Colon (tissue), 2 donors: ENCODE data around the gene CYP4F11.
"Not testable (repeated sequence)": the region's sequence is repeated elsewhere in the genome, so short reads cannot be mapped to it uniquely, and the experiment has no call there.

Source experiments
- FAIRE-seq: peaks from 2 replicates; lab custom pipeline; 2012; peaks lifted over from hg19 to GRCh38; lab: Jason Lieb, UNC
- donor health status: control.
- donor health status: control.

The CYP4F11 gene

GRCh38 chr19:15883329-15883728 is 51.0 kb downstream of the CYP4F11 start:
- FAIRE-seq: not testable (repeated sequence)

- no peak for FAIRE-seq
These were observed 59.4 kb downstream of the CYP4F11 start for GRCh38 chr19:15874821-15875474.

GRCh38 chr19:15873771-15874170 is 60.6 kb downstream of the CYP4F11 start:
- not testable (repeated sequence) for FAIRE-seq

GRCh38 chr19:15871570-15871969 is 62.8 kb downstream of the CYP4F11 start:
- FAIRE-seq: no peak

- FAIRE-seq: no peak
These were observed 64.5 kb downstream of the CYP4F11 start for GRCh38 chr19:15869873-15870272.

GRCh38 chr19:15869109-15869555 is 65.2 kb downstream of the CYP4F11 start:
- no peak for FAIRE-seq

- no peak for FAIRE-seq
These were observed 67.7 kb downstream of the CYP4F11 start for GRCh38 chr19:15866636-15867035.

- FAIRE-seq: no peak
These were observed 69.5 kb downstream of the CYP4F11 start for GRCh38 chr19:15864824-15865223.

GRCh38 chr19:15863272-15863671 is 71.1 kb downstream of the CYP4F11 start:
- FAIRE-seq: no peak

- no peak for FAIRE-seq
These were observed 71.9 kb downstream of the CYP4F11 start for GRCh38 chr19:15862444-15862843.
